ENCODE measurements around the gene RTN1. TPM values are rescaled to one million over a fixed set of nuclear protein-coding genes. Genes with fewer than 3 reads are reported as not detected.

RTN1 gene
- total and polyA plus RNA-seq, 2 of the 8 experiments (the other 6 are each of a cell fraction or from before 2014, with no cell fraction given) = 2.8 to 4.9 TPM

DNA sequence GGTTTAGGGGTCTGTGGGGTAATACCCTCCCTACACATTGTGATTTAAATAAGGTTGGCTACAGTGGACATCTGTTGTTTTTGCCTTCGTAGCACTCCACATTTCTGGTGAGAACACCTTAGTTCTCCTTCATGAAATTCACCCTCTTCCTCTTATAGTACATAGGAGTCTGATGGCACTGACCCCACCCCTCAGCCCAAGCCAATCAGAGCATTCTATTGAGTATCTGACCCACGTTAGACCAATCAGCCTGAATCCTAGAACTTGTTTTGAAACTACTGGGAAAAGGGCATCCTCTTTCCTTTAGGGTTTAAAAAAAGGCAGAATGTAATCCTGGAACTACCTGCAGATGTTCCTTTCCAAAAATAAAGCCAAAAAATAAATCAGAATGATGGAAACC, 33.6 kb upstream of the RTN1 start (continued):
- TF ChIP-seq, protein P1, sequence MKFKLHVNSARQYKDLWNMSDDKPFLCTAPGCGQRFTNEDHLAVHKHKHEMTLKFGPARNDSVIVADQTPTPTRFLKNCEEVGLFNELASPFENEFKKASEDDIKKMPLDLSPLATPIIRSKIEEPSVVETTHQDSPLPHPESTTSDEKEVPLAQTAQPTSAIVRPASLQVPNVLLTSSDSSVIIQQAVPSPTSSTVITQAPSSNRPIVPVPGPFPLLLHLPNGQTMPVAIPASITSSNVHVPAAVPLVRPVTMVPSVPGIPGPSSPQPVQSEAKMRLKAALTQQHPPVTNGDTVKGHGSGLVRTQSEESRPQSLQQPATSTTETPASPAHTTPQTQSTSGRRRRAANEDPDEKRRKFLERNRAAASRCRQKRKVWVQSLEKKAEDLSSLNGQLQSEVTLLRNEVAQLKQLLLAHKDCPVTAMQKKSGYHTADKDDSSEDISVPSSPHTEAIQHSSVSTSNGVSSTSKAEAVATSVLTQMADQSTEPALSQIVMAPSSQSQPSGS (IDR thresholded peaks at IDR 0.05; ENCODE audit: low read length) = no peak
- TF ChIP-seq SRF (IDR thresholded peaks at IDR 0.05; ENCODE audit: low read depth, low read length) = no peak
- no peak for TF ChIP-seq ZNF274 (IDR thresholded peaks at IDR 0.05; ENCODE audit: borderline replicate concordance, extremely low read depth, low read length)
- TF ChIP-seq SIX5 (IDR thresholded peaks at IDR 0.05; ENCODE audit: low read depth, low read length) = no peak

Measured in H1 (cell line).